HepG2 (cell line): ENCODE results near the gene PVR. TPM values are rescaled to one million over a fixed set of nuclear protein-coding genes. Genes with fewer than 3 reads are reported as not detected.

Source experiments
- CHCHD3 ChIP-seq: sonication (generic); formaldehyde crosslinking; IDR thresholded peaks from 2 replicates; pipeline ENCODE4 v1.8.0; 2022; ENCODE audit warnings: mild to moderate bottlenecking, missing genetic modification reagents, moderate library complexity
- DPF2 ChIP-seq: sonication (generic); formaldehyde crosslinking; IDR thresholded peaks from 2 replicates; pipeline ENCODE4 v1.4.0; 2020; ENCODE audit warnings: mild to moderate bottlenecking, low read depth, missing genetic modification reagents, borderline replicate concordance
- DRAP1 ChIP-seq: IDR thresholded peaks from 2 replicates; pipeline ENCODE4 v1.6.1; 2016; ENCODE audit warnings: missing genetic modification reagents, missing compliant biosample characterization
- GPBP1L1 ChIP-seq: sonication (generic); formaldehyde crosslinking; IDR thresholded peaks from 2 replicates; pipeline ENCODE4 v1.5.0; 2020; ENCODE audit warnings: mild to moderate bottlenecking, missing genetic modification reagents
- HNF1A ChIP-seq, 2 experiments: sonication (generic) in 1 of 2; formaldehyde crosslinking in 1 of 2; IDR thresholded peaks; 2 replicates each; pipeline versions ENCODE4 v1.4.0 to v1.6.1; 2016 to 2020; ENCODE audit warnings: borderline replicate concordance in 1 of 2, low read depth in 1 of 2, mild to moderate bottlenecking in 1 of 2, missing genetic modification reagents in 1 of 2
- HNRNPH1 ChIP-seq: fragments of 200-400 bp; formaldehyde crosslinking; optimal IDR thresholded peaks from 2 replicates; pipeline ENCODE3; 2017; ENCODE audit warnings: mild to moderate bottlenecking, low read depth, low read length
- HOXA3 ChIP-seq: sonication (generic); formaldehyde crosslinking; IDR thresholded peaks from 2 replicates; pipeline ENCODE4 v1.5.0; 2020; ENCODE audit warnings: missing genetic modification reagents
- KDM2A ChIP-seq: sonication (generic); formaldehyde crosslinking; IDR thresholded peaks from 2 replicates; pipeline ENCODE4 v1.4.0; 2020; ENCODE audit warnings: low read depth, missing genetic modification reagents, borderline replicate concordance
- MTA3 ChIP-seq: sonication (generic); formaldehyde crosslinking; IDR thresholded peaks from 2 replicates; pipeline ENCODE4 v1.4.0; 2020; ENCODE audit warnings: missing genetic modification reagents
- NBN ChIP-seq: fragments of 450-650 bp; conservative IDR thresholded peaks from 2 replicates; pipeline ENCODE4 v1.6.1; 2017
- SALL1 ChIP-seq: sonication (generic); formaldehyde crosslinking; IDR thresholded peaks from 2 replicates; pipeline ENCODE4 v1.8.0; 2022; ENCODE audit warnings: mild to moderate bottlenecking, missing genetic modification reagents
- TFDP1 ChIP-seq: IDR thresholded peaks from 2 replicates; pipeline ENCODE4 v1.6.1; 2016; ENCODE audit warnings: missing compliant biosample characterization, missing genetic modification reagents, borderline replicate concordance
- TIGD3 ChIP-seq: sonication (generic); formaldehyde crosslinking; IDR thresholded peaks from 2 replicates; pipeline ENCODE4 v1.5.1; 2020; ENCODE audit warnings: mild to moderate bottlenecking, missing genetic modification reagents, borderline replicate concordance
- ZBTB1 ChIP-seq: sonication (generic); formaldehyde crosslinking; IDR thresholded peaks from 2 replicates; pipeline ENCODE4 v1.4.0; 2020; ENCODE audit warnings: missing genetic modification reagents, borderline replicate concordance
- ZBTB2 ChIP-seq: sonication (generic); formaldehyde crosslinking; IDR thresholded peaks from 2 replicates; pipeline ENCODE4 v1.8.0; 2022; ENCODE audit warnings: low read depth, missing genetic modification reagents
- ZBTB38 ChIP-seq: sonication (generic); formaldehyde crosslinking; IDR thresholded peaks from 2 replicates; pipeline ENCODE4 v1.5.1; 2020; ENCODE audit warnings: mild to moderate bottlenecking, missing genetic modification reagents
- ZNF460 ChIP-seq: sonication (generic); formaldehyde crosslinking; IDR thresholded peaks from 2 replicates; pipeline ENCODE4 v1.5.1; 2020; ENCODE audit warnings: missing genetic modification reagents, mild to moderate bottlenecking, borderline replicate concordance
- ZNF570 ChIP-seq: sonication (generic); formaldehyde crosslinking; IDR thresholded peaks from 2 replicates; pipeline ENCODE4 v1.4.0; 2020; ENCODE audit warnings: mild to moderate bottlenecking, missing genetic modification reagents, borderline replicate concordance
- ZNF816 ChIP-seq: sonication (generic); formaldehyde crosslinking; IDR thresholded peaks from 2 replicates; pipeline ENCODE4 v1.8.0; 2022; ENCODE audit warnings: missing genetic modification reagents, mild to moderate bottlenecking, borderline replicate concordance
- polyA plus RNA-seq, 8 experiments: library from polyadenylated mRNA; depleted of rRNA in 3 of 8; stranded (reverse) in 7 of 8; unstranded in 1 of 8; fragments of >200 nt; fragmentation: Illumina TruSeq in 4 of 8; extraction: Trizol in 4 of 8; gene quantifications; 2 replicates each; pipeline versions ENCODE4 v1.2.1 to v1.2.3, GENCODE V29; 2011 to 2016; ENCODE audit warnings: low read depth in 4 of 8, missing spikeins in 1 of 8, mixed read lengths in 1 of 8; ENCODE audit not compliant: insufficient read depth in 1 of 8
- total RNA-seq, 5 experiments: library from RNA; depleted of rRNA; stranded (reverse); fragments of >200 nt; fragmentation: Illumina TruSeq; extraction: Trizol; gene quantifications; 2 replicates each; pipeline ENCODE4 v1.2.3, GENCODE V29; 2016; ENCODE audit warnings: low read depth in 1 of 5

Gene PVR
- total and polyA plus RNA-seq, 2 of the 13 experiments (the other 11 are each of a cell fraction or from before 2014, with no cell fraction given): 43.4 to 46.6 TPM

- TF ChIP-seq ZBTB1 (no peak), TFDP1 (no peak), ZNF460 (CRISPR knock-in tag) (no peak), ZNF570 (CRISPR knock-in tag) (no peak), GPBP1L1 (CRISPR knock-in tag) (no peak), SALL1 (CRISPR knock-in tag) (peak; percentile 36; the same call in 1 of the 2 replicates), CHCHD3 (CRISPR knock-in tag) (no peak), HNF1A (IDR thresholded peaks at IDR 0.05; ENCODE audit: low read depth) (no peak), HNF1A (CRISPR knock-in tag; IDR thresholded peaks at IDR 0.05; ENCODE audit: borderline replicate concordance) (no peak), DPF2 (CRISPR knock-in tag) (no peak), TIGD3 (CRISPR knock-in tag) (no peak), MTA3 (CRISPR knock-in tag) (no peak), DRAP1 (CRISPR knock-in tag) (no peak), HOXA3 (peak; percentile 30; the same call in 1 of the 2 replicates), HNRNPH1 (no peak), ZBTB38 (CRISPR knock-in tag) (no peak), ZNF816 (CRISPR knock-in tag) (no peak), NBN (no peak), KDM2A (CRISPR knock-in tag) (no peak), ZBTB2 (CRISPR knock-in tag) (no peak)
These were observed 17.6 kb upstream of the PVR start (continued) for GRCh38 chr19:44626048-44626624.
